Osteocyte (in vitro differentiated cells): ENCODE results near the gene ADGRA3. TPM values are rescaled to one million over a fixed set of nuclear protein-coding genes. Genes with fewer than 3 reads are reported as not detected.

Experiments
- DNase-seq: peaks from one replicate; pipeline ENCODE4 v3.0.0; 2021; ENCODE audit warnings: mixed read lengths; ENCODE audit not compliant: unreplicated experiment; ENCODE audit errors: extremely low spot score
- H3K27ac Mint-ChIP-seq: one replicate; pipeline ENCODE4 v1.8.0; 2021; ENCODE audit warnings: mild to moderate bottlenecking, mixed read lengths; ENCODE audit not compliant: unreplicated experiment
- H3K27me3 Mint-ChIP-seq: one replicate; pipeline ENCODE4 v1.8.0; 2021; ENCODE audit warnings: mixed read lengths; ENCODE audit not compliant: unreplicated experiment
- H3K36me3 Mint-ChIP-seq: one replicate; pipeline ENCODE4 v1.8.0; 2021; ENCODE audit warnings: mixed read lengths; ENCODE audit not compliant: unreplicated experiment
- H3K4me1 Mint-ChIP-seq: one replicate; pipeline ENCODE4 v1.8.0; 2021; ENCODE audit warnings: mixed read lengths; ENCODE audit not compliant: unreplicated experiment
- H3K4me3 Mint-ChIP-seq: one replicate; pipeline ENCODE4 v1.8.0; 2021; ENCODE audit warnings: mild to moderate bottlenecking, moderate library complexity, mixed read lengths; ENCODE audit not compliant: unreplicated experiment
- H3K9me3 Mint-ChIP-seq: one replicate; pipeline ENCODE4 v1.8.0; 2021; ENCODE audit warnings: mixed read lengths; ENCODE audit not compliant: unreplicated experiment
- CTCF ChIP-seq: fragments of 200-600 bp; sonication (generic); IDR thresholded peaks from 2 replicates; pipeline ENCODE4 v1.5.0; 2021; ENCODE audit warnings: antibody characterized with exemption, mild to moderate bottlenecking, moderate library complexity
- total RNA-seq: library from RNA; stranded (reverse); gene quantifications from 2 replicates; pipeline ENCODE4 v1.2.1, GENCODE V29; 2021

ADGRA3 gene
- total RNA-seq, 1 donor from 2014 or later, result 32.2 TPM

GRCh38 chr4:22414833-22415232 lies 101.0 kb downstream of the ADGRA3 start:
- no peak overlapping the region for H3K27ac Mint-ChIP-seq
- TF ChIP-seq CTCF, result no peak
- H3K4me1 Mint-ChIP-seq, result peaks cover 3% of the 10 kb centered on the region
- no peak for DNase-seq
- H3K27me3 Mint-ChIP-seq, result no peaks in the 10 kb centered on the region
- H3K36me3 Mint-ChIP-seq, result peaks cover 7% of the 10 kb centered on the region
- H3K4me3 Mint-ChIP-seq, result no peak overlapping the region
- no peaks in the 10 kb centered on the region for H3K9me3 Mint-ChIP-seq

- no peak for DNase-seq
- Mint-ChIP-seq H3K4me3 (no peak overlapping the region), H3K4me1 (peaks cover 3% of the 10 kb centered on the region), H3K9me3 (no peaks in the 10 kb centered on the region), H3K27me3 (no peaks in the 10 kb centered on the region), H3K27ac (no peak overlapping the region), H3K36me3 (peaks cover 4% of the 10 kb centered on the region)
- no peak for TF ChIP-seq CTCF
Measured at GRCh38 chr4:22413471-22413870, 102.4 kb downstream of the ADGRA3 start.

DNA sequence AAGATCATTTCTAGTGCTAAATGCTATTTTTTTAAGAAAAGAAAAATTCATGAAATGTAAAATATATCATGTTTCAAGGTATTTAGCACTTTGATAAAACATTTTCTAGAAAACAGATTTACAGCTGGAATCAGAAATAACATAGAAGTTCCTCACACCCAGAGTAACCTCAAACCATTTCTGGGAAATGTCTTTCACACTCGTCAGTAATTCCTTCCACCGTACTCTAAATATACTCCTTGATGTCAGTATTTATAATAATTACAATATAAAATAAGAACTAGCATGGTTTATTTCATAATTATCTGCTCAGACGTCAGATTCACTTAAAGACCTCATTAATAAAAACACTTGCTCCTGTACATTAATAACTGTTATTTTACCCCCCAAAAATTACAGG lies 103.9 kb downstream of the ADGRA3 start:
- Mint-ChIP-seq H3K36me3 (peaks cover 2% of the 10 kb centered on the region), H3K4me3 (no peak overlapping the region), H3K27ac (no peak overlapping the region), H3K27me3 (no peaks in the 10 kb centered on the region), H3K9me3 (no peaks in the 10 kb centered on the region), H3K4me1 (peaks cover 3% of the 10 kb centered on the region)
- DNase-seq, result no peak
- no peak for TF ChIP-seq CTCF

GRCh38 chr4:22410645-22411247 lies 105.1 kb downstream of the ADGRA3 start:
- DNase-seq, result no peak
- no peak overlapping the region for H3K4me3 Mint-ChIP-seq
- TF ChIP-seq CTCF, result peak; percentile 65
- no peaks in the 10 kb centered on the region for H3K4me1 Mint-ChIP-seq
- no peaks in the 10 kb centered on the region for H3K27me3 Mint-ChIP-seq
- peaks cover 2% of the 10 kb centered on the region for H3K36me3 Mint-ChIP-seq
- no peak overlapping the region for H3K27ac Mint-ChIP-seq
- H3K9me3 Mint-ChIP-seq, result no peaks in the 10 kb centered on the region

DNA sequence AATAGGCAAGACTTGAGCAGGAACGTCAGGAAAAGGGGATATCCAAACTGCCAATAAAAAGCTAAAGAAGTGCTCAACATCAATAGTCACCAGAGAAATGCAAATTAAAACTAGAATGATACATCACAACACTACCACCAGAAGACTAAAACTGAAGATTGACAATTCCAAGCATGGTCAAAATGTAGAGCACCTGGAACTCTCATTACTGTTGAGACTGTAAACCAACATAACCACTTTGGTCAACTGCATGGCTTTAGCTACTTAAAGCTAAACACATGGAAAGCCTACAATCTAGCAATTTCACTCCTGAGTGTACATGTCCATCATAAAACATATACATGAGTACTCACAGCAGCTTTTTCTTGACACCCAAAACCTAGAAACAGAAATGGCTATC lies 107.4 kb downstream of the ADGRA3 start:
- Mint-ChIP-seq H3K27ac (no peak overlapping the region), H3K4me1 (no peaks in the 10 kb centered on the region), H3K36me3 (peaks cover 2% of the 10 kb centered on the region), H3K4me3 (no peak overlapping the region), H3K9me3 (no peaks in the 10 kb centered on the region), H3K27me3 (no peaks in the 10 kb centered on the region)
- TF ChIP-seq CTCF, result no peak
- DNase-seq, result no peak
